Natural killer cell (primary cell): Measurements from ENCODE around the gene NWD2. TPM values are rescaled to one million over a fixed set of nuclear protein-coding genes. Genes with fewer than 3 reads are reported as not detected.

Source experiments
- ATAC-seq, 3 donors: fragments of 150-1000 bp in 2 of 3; fragments of 200-7000 bp in 1 of 3; cut with Tn5 transposase; 1 replicate in 1 of 3; 2 replicates in 2 of 3; pipeline ENCODE4 v1.10.0; 2021; ENCODE audit warnings: mild to moderate bottlenecking in 2 of 3, moderate library complexity in 2 of 3
- DNase-seq, 2 donors: peaks; one replicate each; pipeline versions ENCODE4 v3.0.0 to v3.0.0-alpha.2; 2013 to 2021; ENCODE audit warnings: mixed read lengths in 1 of 2
- H3K27ac ChIP-seq: one replicate; pipeline ENCODE4 v1.5.1; 2013; ENCODE audit warnings: mild to moderate bottlenecking, low read length
- H3K27me3 ChIP-seq: one replicate; pipeline ENCODE4 v1.6.1; 2013; ENCODE audit warnings: low read length; ENCODE audit not compliant: control insufficient read depth, insufficient read depth
- H3K36me3 ChIP-seq: one replicate; pipeline ENCODE4 v1.6.1; 2013; ENCODE audit warnings: low read length; ENCODE audit not compliant: control insufficient read depth, insufficient read depth
- H3K4me1 ChIP-seq: one replicate; pipeline ENCODE4 v1.6.1; 2013; ENCODE audit warnings: low read length; ENCODE audit not compliant: control insufficient read depth, insufficient read depth
- H3K4me3 ChIP-seq: one replicate; pipeline ENCODE4 v1.5.1; 2013; ENCODE audit warnings: low read length
- H3K9me3 ChIP-seq: one replicate; pipeline ENCODE4 v1.6.1; 2013; ENCODE audit warnings: low read length; ENCODE audit not compliant: control insufficient read depth, insufficient read depth
- H3K27ac Mint-ChIP-seq, 2 donors: one replicate each; pipeline ENCODE4 v1.8.0; 2022; ENCODE audit warnings: mild to moderate bottlenecking in 2 of 2, mixed read lengths in 2 of 2, moderate library complexity in 1 of 2
- H3K27me3 Mint-ChIP-seq, 2 donors: one replicate each; pipeline ENCODE4 v1.8.0; 2022; ENCODE audit warnings: low read depth in 2 of 2, mixed read lengths in 2 of 2
- H3K36me3 Mint-ChIP-seq: one replicate; pipeline ENCODE4 v1.8.0; 2022; ENCODE audit warnings: mixed read lengths
- H3K4me1 Mint-ChIP-seq, 2 donors: one replicate each; pipeline ENCODE4 v1.8.0; 2022; ENCODE audit warnings: mixed read lengths in 2 of 2
- H3K4me3 Mint-ChIP-seq: one replicate; pipeline ENCODE4 v1.8.0; 2022; ENCODE audit warnings: mild to moderate bottlenecking, moderate library complexity, mixed read lengths
- H3K9me3 Mint-ChIP-seq, 2 donors: one replicate each; pipeline ENCODE4 v1.8.0; 2022; ENCODE audit warnings: mixed read lengths in 2 of 2
- WGBS: methylation state at CpG from one replicate; pipeline ENCODE4 v1.1.7; 2013; ENCODE audit warnings: missing lambda C conversion rate; ENCODE audit not compliant: insufficient coverage; 5-methylcytosine and 5-hydroxymethylcytosine counted together
- intact Hi-C: fragments of 100-400 bp; cut with micrococcal nuclease; formaldehyde crosslinking; loops from one replicate; pipeline ENCODE4 v1.14.2; 2022
- total RNA-seq, 4 donors: library from RNA; stranded (reverse); fragments of 120-200 nt in 1 of 4; gene quantifications; one replicate each; pipeline versions ENCODE4 v1.2.3 to v1.2.4, GENCODE V29; 2013 to 2022
- TF ChIP-seq, protein P1 (sequence below): fragments of 200-600 bp; IDR thresholded peaks from one replicate; pipeline ENCODE4 v1.8.0; 2022; ENCODE audit warnings: antibody characterized with exemption

NWD2 gene
- total RNA-seq, 3 donors from 2014 or later (not counting 1 experiment from before 2014, with no cell fraction given), result not detected

DNA sequence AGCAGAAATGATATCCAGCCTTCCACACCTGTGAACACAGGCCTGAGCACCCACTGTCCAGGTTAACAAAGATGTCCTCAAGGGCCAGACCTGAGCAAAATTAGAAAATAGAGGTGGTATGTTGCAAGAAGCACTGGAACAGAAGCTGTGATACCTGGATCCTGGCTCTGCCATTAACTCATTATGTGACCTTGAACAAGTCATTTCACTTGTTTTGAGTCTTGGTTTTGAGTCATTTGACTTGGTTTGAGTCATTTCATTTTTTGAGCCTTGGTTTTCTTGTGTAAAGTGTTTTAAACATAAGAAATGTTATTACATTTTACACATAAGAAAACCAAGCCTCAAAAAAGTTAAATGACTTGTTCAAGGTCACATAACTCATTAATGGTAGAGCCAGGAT lies 2.9 kb upstream of the NWD2 start:
- H3K4me3 ChIP-seq, result no peak overlapping the region
- Mint-ChIP-seq H3K4me1 (no peaks in the 10 kb centered on the region), H3K36me3 (peaks cover 7% of the 10 kb centered on the region), H3K4me3 (no peak overlapping the region), H3K27ac (no peak overlapping the region), H3K9me3 (no peaks in the 10 kb centered on the region), H3K27me3 (peaks cover 19 to 24% of the 10 kb centered on the region in 2 donors)
- intact Hi-C loops, result no loop called here
- H3K9me3 ChIP-seq, result no peaks in the 10 kb centered on the region
- peaks cover 4% of the 10 kb centered on the region for H3K27me3 ChIP-seq
- DNase-seq (no peak), ATAC-seq (no peak)
- H3K36me3 ChIP-seq, result no peaks in the 10 kb centered on the region
- H3K4me1 ChIP-seq, result no peaks in the 10 kb centered on the region
- H3K27ac ChIP-seq, result no peak overlapping the region
- TF ChIP-seq, protein P1, sequence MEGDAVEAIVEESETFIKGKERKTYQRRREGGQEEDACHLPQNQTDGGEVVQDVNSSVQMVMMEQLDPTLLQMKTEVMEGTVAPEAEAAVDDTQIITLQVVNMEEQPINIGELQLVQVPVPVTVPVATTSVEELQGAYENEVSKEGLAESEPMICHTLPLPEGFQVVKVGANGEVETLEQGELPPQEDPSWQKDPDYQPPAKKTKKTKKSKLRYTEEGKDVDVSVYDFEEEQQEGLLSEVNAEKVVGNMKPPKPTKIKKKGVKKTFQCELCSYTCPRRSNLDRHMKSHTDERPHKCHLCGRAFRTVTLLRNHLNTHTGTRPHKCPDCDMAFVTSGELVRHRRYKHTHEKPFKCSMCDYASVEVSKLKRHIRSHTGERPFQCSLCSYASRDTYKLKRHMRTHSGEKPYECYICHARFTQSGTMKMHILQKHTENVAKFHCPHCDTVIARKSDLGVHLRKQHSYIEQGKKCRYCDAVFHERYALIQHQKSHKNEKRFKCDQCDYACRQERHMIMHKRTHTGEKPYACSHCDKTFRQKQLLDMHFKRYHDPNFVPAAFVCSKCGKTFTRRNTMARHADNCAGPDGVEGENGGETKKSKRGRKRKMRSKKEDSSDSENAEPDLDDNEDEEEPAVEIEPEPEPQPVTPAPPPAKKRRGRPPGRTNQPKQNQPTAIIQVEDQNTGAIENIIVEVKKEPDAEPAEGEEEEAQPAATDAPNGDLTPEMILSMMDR, result no peak

DNA sequence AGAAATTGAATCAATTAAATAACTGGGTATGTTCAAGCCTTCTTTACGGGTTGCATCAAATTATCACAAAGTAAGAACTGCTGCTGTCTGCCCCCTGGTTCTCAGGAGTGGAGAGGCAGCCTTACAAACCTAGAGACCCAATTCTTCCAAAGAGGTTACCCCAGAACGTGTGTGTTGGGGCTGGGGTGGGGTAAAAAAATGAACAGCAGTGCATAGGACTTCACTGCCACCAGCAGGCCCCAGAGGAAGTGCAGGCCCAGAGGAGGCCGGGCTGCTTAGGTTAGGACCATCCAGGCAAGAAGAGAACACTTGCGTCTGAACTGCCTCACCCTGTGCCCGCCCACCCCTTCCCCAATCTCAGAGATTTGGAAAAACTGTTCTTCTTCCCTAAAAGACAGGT lies 1.5 kb upstream of the NWD2 start:
- Histone ChIP-seq H3K4me3 (no peak overlapping the region), H3K36me3 (no peaks in the 10 kb centered on the region), H3K9me3 (no peaks in the 10 kb centered on the region), H3K27me3 (peaks cover 4% of the 10 kb centered on the region), H3K27ac (no peak overlapping the region), H3K4me1 (no peaks in the 10 kb centered on the region)
- no peaks in the 10 kb centered on the region for H3K9me3 Mint-ChIP-seq
- H3K4me1 Mint-ChIP-seq, result no peaks in the 10 kb centered on the region
- WGBS, result 34% methylated on average over 5 of the region's 5 CpGs
- H3K4me3 Mint-ChIP-seq, result no peak overlapping the region
- H3K27ac Mint-ChIP-seq, result no peak overlapping the region
- DNase-seq (no peak), ATAC-seq (no peak)
- peaks cover 21 to 29% of the 10 kb centered on the region in 2 donors for H3K27me3 Mint-ChIP-seq
- H3K36me3 Mint-ChIP-seq, result peaks cover 7% of the 10 kb centered on the region
- intact Hi-C loops, result no loop called here
- TF ChIP-seq, protein P1, result no peak

DNA sequence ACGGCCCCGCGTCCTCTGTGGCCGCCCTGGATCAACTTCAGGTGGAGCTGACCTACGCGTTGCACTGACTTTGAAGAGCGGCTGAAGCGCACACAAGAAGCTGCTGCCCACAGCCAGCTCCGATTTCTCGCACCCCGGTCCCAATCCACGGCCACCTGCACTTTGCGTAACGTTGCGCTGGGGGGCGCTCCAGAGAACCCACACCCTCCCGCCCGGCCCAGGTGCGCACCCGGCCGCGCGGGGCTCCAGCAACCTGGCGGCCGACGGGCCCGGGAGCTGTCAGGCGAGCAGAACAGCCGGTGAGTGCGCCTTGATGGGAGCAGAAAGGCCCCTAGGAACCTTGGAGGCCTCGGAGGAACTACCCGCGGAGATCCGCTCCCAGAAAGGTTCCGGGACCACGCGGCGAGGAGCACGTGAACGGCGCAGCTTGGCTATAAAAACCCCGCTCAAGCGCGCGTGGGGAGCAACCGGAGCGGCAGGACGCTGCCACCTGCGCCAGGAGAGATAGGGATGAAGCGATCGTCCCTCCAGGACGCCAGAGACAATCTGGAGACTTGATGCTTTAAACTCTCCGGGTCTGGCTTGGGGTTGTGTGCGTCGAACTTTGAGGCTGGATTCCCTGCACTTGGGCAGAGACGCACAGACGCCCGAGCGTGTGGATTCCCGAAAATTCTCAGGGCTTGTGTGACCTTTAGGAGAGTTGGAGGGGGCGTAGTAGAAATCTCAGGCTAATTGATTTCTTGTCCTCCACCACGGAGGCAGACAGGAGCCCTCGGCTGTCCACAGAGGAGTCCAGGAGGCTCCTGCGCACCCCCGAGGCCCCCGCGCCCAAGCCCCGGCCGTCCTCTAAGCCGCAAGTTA lies 591 bp upstream of the NWD2 start:
- Histone ChIP-seq H3K4me1 (no peaks in the 10 kb centered on the region), H3K4me3 (no peak overlapping the region), H3K27me3 (peaks cover 4% of the 10 kb centered on the region), H3K36me3 (no peaks in the 10 kb centered on the region), H3K9me3 (no peaks in the 10 kb centered on the region), H3K27ac (no peak overlapping the region)
- Mint-ChIP-seq H3K36me3 (peaks cover 7% of the 10 kb centered on the region), H3K27ac (no peak overlapping the region), H3K27me3 (peaks cover 21 to 29% of the 10 kb centered on the region in 2 donors), H3K4me1 (no peaks in the 10 kb centered on the region), H3K4me3 (no peak overlapping the region), H3K9me3 (no peaks in the 10 kb centered on the region)
- ATAC-seq (no peak), DNase-seq (no peak)
- intact Hi-C loops, result no loop called here
- TF ChIP-seq, protein P1, result no peak
- 6% methylated on average over 70 of the region's 70 CpGs for WGBS
